A673 (cell line): ENCODE data around the gene LMCD1.

ENCODE experiments used
- EZH2 ChIP-seq: fragments of 200-600 bp; sonication (generic); IDR thresholded peaks from 2 replicates; pipeline ENCODE4 v1.6.1; 2017; ENCODE audit warnings: borderline replicate concordance, low read depth, mild to moderate bottlenecking, mixed read lengths, antibody characterized with exemption, low read length; ENCODE audit not compliant: poor library complexity, severe bottlenecking
- TF ChIP-seq, protein P1 (sequence below): fragments of 300-800, 200-600 bp; sonication (generic); conservative IDR thresholded peaks from 2 replicates; pipeline ENCODE4 v1.5.1; 2017; ENCODE audit warnings: low read depth, mild to moderate bottlenecking, antibody characterized with exemption, low read length, moderate library complexity, mixed read lengths

DNA sequence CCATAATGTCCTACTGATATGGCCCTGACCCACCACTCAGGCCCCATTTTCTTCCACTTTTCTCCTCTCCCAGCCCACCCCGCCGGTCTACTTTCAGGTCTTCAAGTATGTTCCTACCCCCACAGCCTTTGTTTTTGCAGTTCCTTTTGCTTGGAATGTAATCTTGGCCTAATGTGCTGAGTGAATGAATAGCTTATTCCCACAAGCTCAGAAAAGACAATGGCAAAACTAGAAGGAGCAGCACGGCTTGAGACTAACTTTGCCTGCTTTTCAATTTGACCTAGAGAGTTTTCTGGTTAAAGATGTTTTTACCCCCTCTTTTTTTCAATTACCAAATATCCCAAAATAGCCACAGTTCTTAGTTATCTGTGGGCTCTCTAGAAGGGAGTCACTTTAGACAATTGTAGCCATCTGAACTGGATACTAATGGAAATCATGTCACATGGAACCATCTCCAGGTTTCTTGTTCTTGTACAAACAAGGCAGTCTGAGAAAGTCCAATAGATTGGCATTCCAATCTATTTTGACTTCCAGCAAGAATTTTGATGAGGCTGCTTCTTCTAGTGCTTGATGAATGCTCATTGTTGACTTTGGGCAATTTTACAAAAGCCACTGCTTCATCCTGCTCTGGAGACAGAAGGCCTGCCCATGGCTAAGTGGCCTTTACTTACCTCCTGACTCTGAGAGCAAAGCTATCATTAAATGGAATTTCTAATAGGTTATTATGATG, 16.3 kb upstream of the LMCD1 start:
- TF ChIP-seq, protein P1, sequence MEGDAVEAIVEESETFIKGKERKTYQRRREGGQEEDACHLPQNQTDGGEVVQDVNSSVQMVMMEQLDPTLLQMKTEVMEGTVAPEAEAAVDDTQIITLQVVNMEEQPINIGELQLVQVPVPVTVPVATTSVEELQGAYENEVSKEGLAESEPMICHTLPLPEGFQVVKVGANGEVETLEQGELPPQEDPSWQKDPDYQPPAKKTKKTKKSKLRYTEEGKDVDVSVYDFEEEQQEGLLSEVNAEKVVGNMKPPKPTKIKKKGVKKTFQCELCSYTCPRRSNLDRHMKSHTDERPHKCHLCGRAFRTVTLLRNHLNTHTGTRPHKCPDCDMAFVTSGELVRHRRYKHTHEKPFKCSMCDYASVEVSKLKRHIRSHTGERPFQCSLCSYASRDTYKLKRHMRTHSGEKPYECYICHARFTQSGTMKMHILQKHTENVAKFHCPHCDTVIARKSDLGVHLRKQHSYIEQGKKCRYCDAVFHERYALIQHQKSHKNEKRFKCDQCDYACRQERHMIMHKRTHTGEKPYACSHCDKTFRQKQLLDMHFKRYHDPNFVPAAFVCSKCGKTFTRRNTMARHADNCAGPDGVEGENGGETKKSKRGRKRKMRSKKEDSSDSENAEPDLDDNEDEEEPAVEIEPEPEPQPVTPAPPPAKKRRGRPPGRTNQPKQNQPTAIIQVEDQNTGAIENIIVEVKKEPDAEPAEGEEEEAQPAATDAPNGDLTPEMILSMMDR = no peak
- no peak for TF ChIP-seq EZH2
